ENCODE results near the gene SUPT7L.

DNA sequence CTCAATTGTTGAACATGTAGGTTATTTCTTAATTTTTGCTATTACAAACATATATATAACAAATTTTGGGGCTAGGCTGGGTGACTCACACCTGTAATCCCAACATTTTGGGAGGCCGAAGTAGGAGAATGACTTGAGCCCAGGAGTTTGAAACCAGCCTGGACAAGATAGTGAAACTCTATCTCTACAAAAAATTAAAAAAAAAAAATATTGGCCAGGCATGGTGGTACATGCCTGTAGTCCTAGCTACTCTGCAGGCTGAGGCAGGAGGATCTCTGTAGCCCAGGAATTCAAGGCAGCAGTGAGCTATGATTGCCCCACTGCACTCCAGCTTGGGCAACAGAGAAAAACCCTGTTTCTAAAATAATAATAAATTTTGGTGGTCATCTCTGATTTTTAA lies 23.8 kb upstream of the SUPT7L start:
- TF ChIP-seq EZH2 (IDR thresholded peaks at IDR 0.05) (no peak), POLR2AphosphoS5 (IDR thresholded peaks at IDR 0.05; ENCODE audit: borderline replicate concordance, low read depth, low read length) (no peak), FOXP2 (optimal IDR thresholded peaks at IDR 0.05; ENCODE audit: control extremely low read depth, extremely low read length, insufficient read depth) (no peak)

All from SK-N-MC (cell line).